IMR-90 (cell line): ENCODE measurements around the gene SAP30BP. TPM values are rescaled to one million over a fixed set of nuclear protein-coding genes. Genes with fewer than 3 reads are reported as not detected.
A peak's percentile ranks its signal among the peaks of the same experiment; 100 is the strongest.

ENCODE experiments used
- ATAC-seq: fragments of 200-7000 bp; cut with Tn5 transposase; 2 replicates; pipeline ENCODE4 v1.9.1; 2020; ENCODE audit warnings: low read depth, mild to moderate bottlenecking, moderate library complexity
- BruUV-seq: library from RNA; stranded (reverse); fragments of 400-500 nt; replicated peaks from 2 replicates; lab custom pipeline; 2021; lab: Mats Ljungman, UMichigan
- CTCF ChIA-PET: fragments of 300-600 bp; formaldehyde crosslinking; extraction: SDS; loops from one replicate; lab custom pipeline; 2021; ENCODE audit warnings: antibody characterized with exemption; lab: Yijun Ruan, JAX
- POLR2A ChIA-PET: fragments of 300-600 bp; sonication (Branson Sonifier 250); formaldehyde crosslinking; loops from one replicate; lab custom pipeline; 2022; ENCODE audit warnings: antibody characterized with exemption; ENCODE audit not compliant: unreplicated experiment; lab: Charles Lee
- DNase-seq: peaks from one replicate; pipeline ENCODE4 v3.0.0; 2013
- H2AFZ ChIP-seq: replicated peaks from 2 replicates; pipeline ENCODE3; 2013; ENCODE audit warnings: low read length, mild to moderate bottlenecking; ENCODE audit not compliant: poor library complexity
- H2AK5ac ChIP-seq: 2 replicates; pipeline ENCODE4 v1.6.1; 2013; ENCODE audit warnings: low read depth, low read length, inconsistent platforms
- H2AK9ac ChIP-seq: replicated peaks from 2 replicates; pipeline ENCODE3; 2013; ENCODE audit warnings: mild to moderate bottlenecking, low read depth, low read length, moderate library complexity; ENCODE audit not compliant: poor library complexity
- H2BK120ac ChIP-seq: 2 replicates; pipeline ENCODE4 v1.6.1; 2013; ENCODE audit warnings: low read depth, low read length, inconsistent platforms
- H2BK15ac ChIP-seq: 3 replicates; pipeline ENCODE4 v1.6.1; 2013; ENCODE audit warnings: low read depth, low read length, inconsistent platforms
- H2BK20ac ChIP-seq: 2 replicates; pipeline ENCODE4 v1.6.1; 2013; ENCODE audit warnings: low read depth, mild to moderate bottlenecking, inconsistent platforms, low read length, moderate library complexity
- H2BK5ac ChIP-seq: 2 replicates; pipeline ENCODE4 v1.6.1; 2013; ENCODE audit warnings: mild to moderate bottlenecking, low read depth, low read length, inconsistent platforms; ENCODE audit not compliant: poor library complexity, severe bottlenecking
- H3K14ac ChIP-seq: replicated peaks from 2 replicates; pipeline ENCODE4 v1.6.1; 2013; ENCODE audit warnings: low read depth, low read length, inconsistent platforms
- H3K18ac ChIP-seq: 2 replicates; pipeline ENCODE4 v1.6.1; 2013; ENCODE audit warnings: low read depth, low read length, control low read depth
- H3K23ac ChIP-seq: 2 replicates; pipeline ENCODE4 v1.6.1; 2013; ENCODE audit warnings: low read depth, low read length, inconsistent platforms
- H3K27ac ChIP-seq: 2 replicates; pipeline ENCODE4 v1.5.1; 2013; ENCODE audit warnings: mild to moderate bottlenecking, control low read depth, low read length; ENCODE audit not compliant: insufficient read depth
- H3K27me3 ChIP-seq: 2 replicates; pipeline ENCODE4 v1.6.1; 2013; ENCODE audit warnings: low read length; ENCODE audit not compliant: control insufficient read depth, insufficient read depth
- H3K36me3 ChIP-seq: 2 replicates; pipeline ENCODE4 v1.6.1; 2013; ENCODE audit warnings: low read length, mixed read lengths; ENCODE audit not compliant: control insufficient read depth, insufficient read depth
- H3K4ac ChIP-seq: 2 replicates; pipeline ENCODE4 v1.6.1; 2013; ENCODE audit warnings: low read depth, low read length, inconsistent platforms
- H3K4me1 ChIP-seq: 2 replicates; pipeline ENCODE4 v1.6.1; 2013; ENCODE audit warnings: low read length, mixed read lengths; ENCODE audit not compliant: control insufficient read depth, insufficient read depth
- H3K4me2 ChIP-seq: 2 replicates; pipeline ENCODE4 v1.6.1; 2013; ENCODE audit warnings: low read depth, mild to moderate bottlenecking, control low read depth, low read length, moderate library complexity
- H3K4me3 ChIP-seq: 2 replicates; pipeline ENCODE4 v1.5.1; 2013; ENCODE audit warnings: low read depth, mild to moderate bottlenecking, control low read depth, low read length, moderate library complexity; ENCODE audit not compliant: insufficient read depth
- H3K56ac ChIP-seq: 2 replicates; pipeline ENCODE4 v1.6.1; 2013; ENCODE audit warnings: low read length, inconsistent platforms; ENCODE audit not compliant: insufficient read depth; ENCODE audit errors: extremely low read depth
- H3K79me1 ChIP-seq, 2 experiments: 2 replicates each; pipeline ENCODE4 v1.6.1; 2013; ENCODE audit warnings: low read length in 2 of 2, inconsistent platforms in 1 of 2, low read depth in 1 of 2
- H3K9ac ChIP-seq: 2 replicates; pipeline ENCODE4 v1.6.1; 2013; ENCODE audit warnings: low read depth, low read length, control low read depth
- H3K9me1 ChIP-seq: 2 replicates; pipeline ENCODE4 v1.6.1; 2013; ENCODE audit warnings: low read length, inconsistent platforms; ENCODE audit not compliant: insufficient read depth
- H3K9me3 ChIP-seq: 2 replicates; pipeline ENCODE4 v1.6.1; 2013; ENCODE audit warnings: low read length; ENCODE audit not compliant: control insufficient read depth, insufficient read depth
- H4K20me1 ChIP-seq: 2 replicates; pipeline ENCODE4 v1.6.1; 2013; ENCODE audit warnings: low read length, inconsistent platforms; ENCODE audit not compliant: insufficient read depth
- H4K5ac ChIP-seq: 2 replicates; pipeline ENCODE4 v1.6.1; 2013; ENCODE audit warnings: mild to moderate bottlenecking, low read depth, low read length, control low read depth
- H4K8ac ChIP-seq, 2 experiments: 2 replicates each; pipeline ENCODE4 v1.6.1; 2013; ENCODE audit warnings: low read depth in 2 of 2, low read length in 2 of 2, control low read depth in 1 of 2, inconsistent platforms in 1 of 2
- H4K91ac ChIP-seq: 2 replicates; pipeline ENCODE4 v1.6.1; 2013; ENCODE audit warnings: low read depth, low read length, inconsistent platforms; ENCODE audit not compliant: insufficient read depth
- BHLHE40 ChIP-seq: fragments of 150-350 bp; IDR thresholded peaks from 2 replicates; pipeline ENCODE4 v1.6.1; 2016; ENCODE audit warnings: mild to moderate bottlenecking, low read depth, low read length
- CEBPB ChIP-seq: IDR thresholded peaks from 2 replicates; pipeline ENCODE4 v1.6.1; 2012; ENCODE audit warnings: low read depth, low read length, improper control_type of control experiment
- MXI1 ChIP-seq: IDR thresholded peaks from 2 replicates; pipeline ENCODE4 v1.6.1; 2012; ENCODE audit warnings: low read depth, mild to moderate bottlenecking, low read length, moderate library complexity, borderline replicate concordance
- RFX5 ChIP-seq: IDR thresholded peaks from 2 replicates; pipeline ENCODE4 v1.8.0; 2012; ENCODE audit warnings: low read depth, mild to moderate bottlenecking, low read length, moderate library complexity
- WGBS, 2 experiments: methylation state at CpG; one replicate each; pipeline versions ENCODE4 v1.1.5 to v1.1.7; 2013; ENCODE audit warnings: missing lambda C conversion rate in 2 of 2; ENCODE audit not compliant: insufficient read length in 1 of 2; ENCODE audit errors: extremely low coverage in 2 of 2; 5-methylcytosine and 5-hydroxymethylcytosine counted together
- dilution Hi-C: fragments of 300-500 bp; cut with HindIII; formaldehyde crosslinking; loops from one replicate; pipeline ENCODE4 v1.14.3; 2018; ENCODE audit warnings: low sequenced_read_pairs; ENCODE audit not compliant: unreplicated experiment
- in situ Hi-C: fragments of 300-500 bp; cut with MboI; formaldehyde crosslinking; loops from 3 replicates; pipeline ENCODE4 v1.14.3; 2019; ENCODE audit warnings: low sequenced_read_pairs, inconsistent platforms, mixed read lengths
- intact Hi-C: fragments of 100-400 bp; cut with micrococcal nuclease; formaldehyde crosslinking; loops from 2 replicates; pipeline ENCODE4 v1.10.0; 2022
- polyA plus RNA-seq, 3 experiments: library from polyadenylated mRNA; depleted of rRNA; stranded (reverse); fragments of >200 nt; gene quantifications; 2 replicates each; pipeline ENCODE4 v1.2.3, GENCODE V29; 2012; ENCODE audit warnings: low replicate concordance in 1 of 3
- total RNA-seq: library from RNA; depleted of rRNA; stranded (reverse); fragments of >200 nt; gene quantifications from 2 replicates; pipeline ENCODE4 v1.2.3, GENCODE V29; 2012
- TF ChIP-seq, protein P1 (sequence below): fragments of 150-350 bp; IDR thresholded peaks from 2 replicates; pipeline ENCODE4 v1.6.1; 2017; ENCODE audit warnings: mild to moderate bottlenecking, antibody characterized with exemption, low read length, low read depth

The SAP30BP gene
- total and polyA plus RNA-seq, 2 of the 4 experiments (the other 2 are of a cell fraction): 70.4 to 139 TPM

DNA sequence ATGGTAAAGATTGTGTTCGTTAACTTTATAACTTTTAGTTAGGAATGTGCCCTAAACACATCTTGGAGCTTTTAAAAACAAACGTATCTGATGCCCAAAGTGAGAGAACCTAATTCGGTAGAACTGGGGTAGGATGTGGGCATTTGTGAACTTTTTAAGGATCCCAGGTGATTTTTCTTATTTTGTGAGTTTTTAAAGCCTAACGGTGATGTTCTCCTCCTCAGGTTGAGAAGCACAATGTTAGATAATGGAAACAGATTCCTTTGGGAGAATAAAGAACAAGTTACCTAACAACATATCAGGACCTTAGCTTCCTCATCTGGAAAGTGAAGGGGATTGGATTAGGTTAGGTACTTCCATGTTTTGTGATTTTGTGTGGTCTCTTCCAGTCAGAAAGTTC, 687 bp downstream of the SAP30BP start:
- POLR2A ChIA-PET: no interaction called here

More for the DNA sequence above, 687 bp downstream of the SAP30BP start:
- Histone ChIP-seq H4K8ac (peak overlapping the region; percentile 92 to 98), H2BK5ac (peak overlapping the region; percentile 53), H3K14ac (peak overlapping the region; percentile 96), H2BK15ac (no peak overlapping the region), H4K5ac (peak overlapping the region; percentile 87), H3K56ac (peak overlapping the region; percentile 79), H4K91ac (peak overlapping the region; percentile 89), H3K79me1 (peaks cover 32 to 56% of the 10 kb centered on the region in 2 experiments), H3K4ac (peak overlapping the region; percentile 96), H2BK120ac (no peak overlapping the region), H2AK5ac (peak overlapping the region; percentile 96), H3K9ac (peak overlapping the region; percentile 84), H3K23ac (peak overlapping the region; percentile 91; the same call in 1 of the 2 replicates), H2BK20ac (no peak overlapping the region), H3K36me3 (peaks cover 19% of the 10 kb centered on the region), H3K18ac (no peak overlapping the region), H3K4me1 (peaks cover 5% of the 10 kb centered on the region), H2AK9ac (peak overlapping the region; percentile 96), H3K4me2 (peak overlapping the region; percentile 95), H3K9me1 (0 out of 2 replicates have a peak, but pooled peaks cover 3% of the 10 kb centered on the region), H3K27ac (peak overlapping the region; percentile 82), H3K9me3 (no peaks in the 10 kb centered on the region), H4K20me1 (peaks cover 6% of the 10 kb centered on the region; the same call in 1 of the 2 replicates), H3K27me3 (no peaks in the 10 kb centered on the region), H2AFZ (no peak overlapping the region), H3K4me3 (peak overlapping the region; percentile 79)
- in situ Hi-C loops: no loop called here
- dilution Hi-C loops: no loop called here
- DNase-seq (no peak), ATAC-seq (no peak)
- no peak for TF ChIP-seq BHLHE40
- TF ChIP-seq, protein P1, sequence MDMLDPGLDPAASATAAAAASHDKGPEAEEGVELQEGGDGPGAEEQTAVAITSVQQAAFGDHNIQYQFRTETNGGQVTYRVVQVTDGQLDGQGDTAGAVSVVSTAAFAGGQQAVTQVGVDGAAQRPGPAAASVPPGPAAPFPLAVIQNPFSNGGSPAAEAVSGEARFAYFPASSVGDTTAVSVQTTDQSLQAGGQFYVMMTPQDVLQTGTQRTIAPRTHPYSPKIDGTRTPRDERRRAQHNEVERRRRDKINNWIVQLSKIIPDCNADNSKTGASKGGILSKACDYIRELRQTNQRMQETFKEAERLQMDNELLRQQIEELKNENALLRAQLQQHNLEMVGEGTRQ: no peak
- no peak for TF ChIP-seq CEBPB
- TF ChIP-seq MXI1: no peak
- TF ChIP-seq RFX5: no peak
- intact Hi-C loops: no loop called here
- WGBS, 2 experiments: no CpG with 5 or more reads among the region's 4 CpGs
- CTCF ChIA-PET: interaction anchor here (1.6 kb wide), 1 partner anchor 80 kb away, joined by 4 read pairs; no protein-coding TSS in a partner anchor
- BruUV-seq: no TSS peak
